GM18505 (cell line): ENCODE data around the gene DNHD1.

Experiments
- ATAC-seq: cut with Tn5 transposase; IDR thresholded peaks from one replicate; pipeline ENCODE4 v1.9.1; 2021; ENCODE audit not compliant: unreplicated experiment
- POLR2A ChIP-seq: IDR thresholded peaks from 4 replicates; pipeline ENCODE4 v1.6.1; 2011; ENCODE audit warnings: borderline replicate concordance; ENCODE audit not compliant: insufficient read depth, insufficient read length; ENCODE audit errors: extremely low read depth

The DNHD1 gene

GRCh38 chr11:6469599-6469998, 27.5 kb upstream of the DNHD1 start:
- ATAC-seq: no peak
- no peak for TF ChIP-seq POLR2A

GRCh38 chr11:6472934-6473333, 24.1 kb upstream of the DNHD1 start:
- no peak for ATAC-seq
- TF ChIP-seq POLR2A: no peak

- TF ChIP-seq POLR2A: peak; percentile 54
- peak; percentile 72 for ATAC-seq
Observed at GRCh38 chr11:6473451-6474412, 23.3 kb upstream of the DNHD1 start, which contains the start of gene TRIM3. Gene TRIM3, minus strand, starts transcription at chr11:6473941. Its CDS starts 8,246 bp downstream, at chr11:6465695.

- no peak for TF ChIP-seq POLR2A
- no peak for ATAC-seq
Observed at GRCh38 chr11:6474413-6474792, 22.7 kb upstream of the DNHD1 start.

GRCh38 chr11:6474806-6475500, 22.1 kb upstream of the DNHD1 start:
- no peak for TF ChIP-seq POLR2A
- ATAC-seq: no peak

GRCh38 chr11:6475936-6476335, 21.1 kb upstream of the DNHD1 start:
- TF ChIP-seq POLR2A: no peak
- no peak for ATAC-seq

GRCh38 chr11:6476571-6476970, 20.5 kb upstream of the DNHD1 start:
- TF ChIP-seq POLR2A: no peak
- ATAC-seq: no peak

- no peak for ATAC-seq
- TF ChIP-seq POLR2A: no peak
Observed at GRCh38 chr11:6480299-6480914, 16.7 kb upstream of the DNHD1 start.

GRCh38 chr11:6481012-6481923, 15.8 kb upstream of the DNHD1 start, which contains the start of the genes ARFIP2 and TIMM10B:
Gene ARFIP2, minus strand, starts transcription at chr11:6481331. Its CDS starts 910 bp downstream, at chr11:6480421.
Gene TIMM10B, plus strand, starts transcription at chr11:6481501. Its CDS starts 16 bp downstream, at chr11:6481517.
- TF ChIP-seq POLR2A: peak; percentile 96
- ATAC-seq: peak; percentile 99

- peak; percentile 2 for ATAC-seq
- TF ChIP-seq POLR2A: no peak
Observed at GRCh38 chr11:6481924-6482275, 15.2 kb upstream of the DNHD1 start.

- no peak for ATAC-seq
- TF ChIP-seq POLR2A: no peak
Observed at GRCh38 chr11:6482441-6482840, 14.6 kb upstream of the DNHD1 start.

GRCh38 chr11:6483015-6483414, 14.1 kb upstream of the DNHD1 start:
- ATAC-seq: no peak
- no peak for TF ChIP-seq POLR2A

GRCh38 chr11:6485661-6486060, 11.4 kb upstream of the DNHD1 start:
- TF ChIP-seq POLR2A: no peak
- ATAC-seq: no peak

- ATAC-seq: no peak
- no peak for TF ChIP-seq POLR2A
Observed at GRCh38 chr11:6486256-6486655, 10.8 kb upstream of the DNHD1 start.
